ENCODE results near the gene EAF2. TPM values are rescaled to one million over a fixed set of nuclear protein-coding genes. Genes with fewer than 3 reads are reported as not detected.
A peak's percentile ranks its signal among the peaks of the same experiment; 100 is the strongest.
"Not testable (repeated sequence)": the region's sequence is repeated elsewhere in the genome, so short reads cannot be mapped to it uniquely, and the experiment has no call there.

Gene EAF2
- total RNA-seq, 2 experiments from 2014 or later = 21.4 to 23.7 TPM

GRCh38 chr3:121822973-121823372 lies 12.0 kb upstream of the EAF2 start:
- peaks cover 16% of the 10 kb centered on the region for H3K9me3 Mint-ChIP-seq
- DNase-seq = no peak
- ChIA-PET CTCF (no interaction called here), POLR2A (no interaction called here)
- H3K27ac Mint-ChIP-seq = no peak overlapping the region
- peaks cover 87% of the 10 kb centered on the region for H3K36me3 Mint-ChIP-seq (ENCODE audit: low read depth)
- H3K27me3 Mint-ChIP-seq = no peaks in the 10 kb centered on the region
- H3K4me1 Mint-ChIP-seq = peaks cover 12% of the 10 kb centered on the region
- H3K4me3 Mint-ChIP-seq = no peak overlapping the region

DNA sequence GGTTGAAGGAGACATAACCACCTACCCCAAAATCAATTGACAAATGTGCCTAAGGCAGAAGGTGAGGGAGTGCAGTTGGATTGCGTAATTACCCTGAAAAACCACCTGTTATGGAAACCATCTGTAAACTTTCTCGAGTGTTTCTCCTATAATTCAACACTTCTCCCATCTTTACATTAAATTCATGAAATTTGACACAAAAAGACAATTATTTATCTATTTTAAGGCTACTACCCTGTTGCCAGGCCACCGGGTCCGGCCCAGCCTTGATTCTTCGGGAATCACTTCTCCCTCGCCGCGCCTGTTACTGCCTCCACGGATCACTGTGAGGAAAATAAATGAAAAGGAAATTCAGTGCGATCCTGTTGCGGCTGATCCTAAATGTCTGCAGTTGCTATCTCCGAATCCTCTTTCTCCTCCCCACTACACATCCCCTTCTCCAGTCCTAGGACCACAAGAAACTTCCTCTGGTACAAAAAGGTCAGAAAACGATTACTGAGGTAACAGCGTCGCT lies 795 bp upstream of the EAF2 start:
- peaks cover 41% of the 10 kb centered on the region for H3K36me3 Mint-ChIP-seq (ENCODE audit: low read depth)
- H3K4me3 Mint-ChIP-seq = peak overlapping the region; percentile 83
- no peak for DNase-seq
- peaks cover 59% of the 10 kb centered on the region for H3K4me1 Mint-ChIP-seq
- peak overlapping the region; percentile 76 for H3K27ac Mint-ChIP-seq
- CTCF ChIA-PET = no interaction called here
- H3K27me3 Mint-ChIP-seq = no peaks in the 10 kb centered on the region
- POLR2A ChIA-PET = interaction anchor here (0.6 to 5.2 kb wide), 14 partner anchors 10 to 860 kb away, joined by 3 to 27 read pairs (median 6); partner anchors contain the start of genes GOLGB1, HCLS1 and POLQ
- no peaks in the 10 kb centered on the region for H3K9me3 Mint-ChIP-seq

DNA sequence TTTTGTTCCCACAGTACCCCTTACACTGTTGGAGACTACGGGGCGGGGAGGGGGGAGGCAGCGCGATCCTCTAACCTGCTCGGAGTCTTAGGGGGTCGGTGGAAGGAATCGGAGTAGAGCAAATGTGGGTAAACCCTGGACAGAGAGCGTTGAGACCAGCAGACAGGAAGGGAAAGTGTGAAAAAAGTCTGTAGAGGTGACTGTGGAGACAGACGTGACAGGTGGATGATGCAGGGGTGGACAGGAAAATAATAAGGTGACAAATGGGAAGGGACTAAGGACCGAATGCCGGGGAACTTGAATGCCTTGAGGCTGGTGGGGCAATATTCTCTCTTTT lies 424 bp downstream of the EAF2 start:
- H3K27me3 Mint-ChIP-seq = no peaks in the 10 kb centered on the region
- peak overlapping the region; percentile 83 for H3K4me3 Mint-ChIP-seq
- H3K9me3 Mint-ChIP-seq = no peaks in the 10 kb centered on the region
- H3K27ac Mint-ChIP-seq = peak overlapping the region; percentile 76
- peaks cover 36% of the 10 kb centered on the region for H3K36me3 Mint-ChIP-seq (ENCODE audit: low read depth)
- peaks cover 55% of the 10 kb centered on the region for H3K4me1 Mint-ChIP-seq
- ChIA-PET CTCF (no interaction called here), POLR2A (interaction anchor here (0.8 to 5.2 kb wide), 19 partner anchors 9 to 1740 kb away, joined by 3 to 27 read pairs (median 5); partner anchors contain the start of genes GOLGB1, HCLS1 and POLQ)
- no peak for DNase-seq

GRCh38 chr3:121836064-121836463 lies 1.1 kb downstream of the EAF2 start:
- peak overlapping the region; percentile 76 for H3K27ac Mint-ChIP-seq
- ChIA-PET POLR2A (interaction anchor here (0.8 to 5.2 kb wide), 4 partner anchors 176 to 1741 kb away, joined by 3 to 27 read pairs (median 10); partner anchors contain the start of genes HCLS1 and POLQ), CTCF (interaction anchor here (0.7 kb wide), 1 partner anchor 423 kb away, joined by 3 read pairs; no protein-coding TSS in a partner anchor)
- no peak for DNase-seq
- peak overlapping the region; percentile 83 for H3K4me3 Mint-ChIP-seq
- H3K9me3 Mint-ChIP-seq = no peaks in the 10 kb centered on the region
- H3K27me3 Mint-ChIP-seq = no peaks in the 10 kb centered on the region
- peaks cover 51% of the 10 kb centered on the region for H3K4me1 Mint-ChIP-seq
- H3K36me3 Mint-ChIP-seq (ENCODE audit: low read depth) = peaks cover 35% of the 10 kb centered on the region

DNA sequence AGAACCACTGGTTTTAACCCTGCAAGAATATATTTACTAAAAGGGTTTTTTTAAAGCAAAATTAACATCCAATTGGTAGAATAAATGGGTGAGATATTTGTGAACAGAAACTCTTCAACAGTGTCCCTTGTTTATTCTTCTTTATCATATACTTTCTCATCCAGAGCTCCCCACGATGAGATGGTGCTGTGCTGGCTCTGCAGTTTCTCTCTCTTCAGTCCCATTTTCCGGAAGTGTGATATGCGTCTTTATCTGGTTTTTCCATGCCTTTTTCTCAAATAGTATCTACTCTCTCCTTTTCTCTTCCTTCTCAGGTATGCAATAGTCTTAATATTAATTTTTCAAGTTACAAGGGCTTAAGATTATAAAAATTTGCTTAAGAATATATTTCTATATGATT lies 1.5 kb downstream of the EAF2 start:
- ChIA-PET CTCF (interaction anchor here (0.7 kb wide), 1 partner anchor 422 kb away, joined by 3 read pairs; no protein-coding TSS in a partner anchor), POLR2A (interaction anchor here (0.8 to 5.2 kb wide), 3 partner anchors 177 to 290 kb away, joined by 3 to 27 read pairs (median 15); partner anchors contain the start of genes HCLS1 and POLQ)
- Mint-ChIP-seq H3K4me1 (peaks cover 49% of the 10 kb centered on the region), H3K36me3 (ENCODE audit: low read depth) (peaks cover 32% of the 10 kb centered on the region), H3K4me3 (peak overlapping the region; percentile 83), H3K9me3 (no peaks in the 10 kb centered on the region), H3K27me3 (no peaks in the 10 kb centered on the region), H3K27ac (no peak overlapping the region)
- DNase-seq = no peak

- POLR2A ChIA-PET = no interaction called here
- H3K4me3 Mint-ChIP-seq = no peak overlapping the region
- no peak overlapping the region for H3K27ac Mint-ChIP-seq
- no peak for DNase-seq
- CTCF ChIA-PET = no interaction called here
- H3K27me3 Mint-ChIP-seq = no peaks in the 10 kb centered on the region
- H3K9me3 Mint-ChIP-seq = no peaks in the 10 kb centered on the region
- H3K36me3 Mint-ChIP-seq (ENCODE audit: low read depth) = peaks cover 19% of the 10 kb centered on the region
- peaks cover 23% of the 10 kb centered on the region for H3K4me1 Mint-ChIP-seq
Measured at GRCh38 chr3:121839962-121840361, 5.0 kb downstream of the EAF2 start.

DNA sequence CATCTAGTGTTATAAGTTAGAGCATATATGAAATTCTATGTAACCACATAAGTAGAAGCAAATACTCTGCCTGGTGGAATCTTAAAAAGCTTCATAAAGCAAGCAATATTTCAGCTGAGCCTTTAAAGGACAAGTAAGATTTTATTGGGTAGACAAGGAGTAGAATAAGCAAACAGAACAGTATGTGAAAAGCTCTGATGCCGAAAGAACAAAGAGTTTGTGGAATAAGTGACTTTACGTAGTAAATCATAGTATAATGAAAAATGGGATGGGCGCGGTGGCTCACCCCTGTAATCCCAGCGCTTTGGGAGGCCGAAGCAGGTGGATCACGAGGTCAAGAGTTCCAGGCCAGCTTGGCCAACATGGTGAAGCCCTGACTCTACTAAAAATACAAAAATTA lies 9.9 kb downstream of the EAF2 start:
- ChIA-PET CTCF (no interaction called here), POLR2A (interaction anchor here (1.6 kb wide), 1 partner anchor 10 kb away, joined by 5 read pairs; the partner anchor contains the start of genes EAF2 and IQCB1)
- H3K4me3 Mint-ChIP-seq = no peak overlapping the region
- H3K4me1 Mint-ChIP-seq = no peaks in the 10 kb centered on the region
- H3K27me3 Mint-ChIP-seq = no peaks in the 10 kb centered on the region
- H3K27ac Mint-ChIP-seq = no peak overlapping the region
- no peak for DNase-seq
- peaks cover 29% of the 10 kb centered on the region for H3K36me3 Mint-ChIP-seq (ENCODE audit: low read depth)
- H3K9me3 Mint-ChIP-seq = no peaks in the 10 kb centered on the region

- Mint-ChIP-seq H3K4me1 (peaks cover 2% of the 10 kb centered on the region), H3K4me3 (no peak overlapping the region), H3K9me3 (no peaks in the 10 kb centered on the region), H3K27me3 (no peaks in the 10 kb centered on the region), H3K27ac (no peak overlapping the region), H3K36me3 (ENCODE audit: low read depth) (peaks cover 31% of the 10 kb centered on the region)
- POLR2A ChIA-PET = no interaction called here
- DNase-seq = no peak
- CTCF ChIA-PET = interaction anchor here (1.2 kb wide), 1 partner anchor 31 kb away, joined by 3 read pairs; no protein-coding TSS in a partner anchor
Measured at GRCh38 chr3:121852256-121852655, 17.2 kb downstream of the EAF2 start.

- Mint-ChIP-seq H3K27me3 (no peaks in the 10 kb centered on the region), H3K27ac (no peak overlapping the region), H3K4me3 (no peak overlapping the region), H3K36me3 (ENCODE audit: low read depth) (peaks cover 59% of the 10 kb centered on the region), H3K4me1 (peaks cover 2% of the 10 kb centered on the region), H3K9me3 (no peaks in the 10 kb centered on the region)
- ChIA-PET CTCF (no interaction called here), POLR2A (no interaction called here)
- DNase-seq = no peak
Measured at GRCh38 chr3:121855555-121855954, 20.5 kb downstream of the EAF2 start.

- H3K27me3 Mint-ChIP-seq, H3K4me1 Mint-ChIP-seq, DNase-seq, H3K9me3 Mint-ChIP-seq, POLR2A ChIA-PET, H3K4me3 Mint-ChIP-seq, CTCF ChIA-PET, H3K27ac Mint-ChIP-seq: not testable (repeated sequence)
- peaks cover 70% of the 10 kb centered on the region for H3K36me3 Mint-ChIP-seq (ENCODE audit: low read depth)
Measured at GRCh38 chr3:121857778-121858177, 22.8 kb downstream of the EAF2 start.

- H3K4me1 Mint-ChIP-seq, H3K27ac Mint-ChIP-seq, POLR2A ChIA-PET, H3K9me3 Mint-ChIP-seq, CTCF ChIA-PET, DNase-seq, H3K4me3 Mint-ChIP-seq, H3K27me3 Mint-ChIP-seq: not testable (repeated sequence)
- peaks cover 81% of the 10 kb centered on the region for H3K36me3 Mint-ChIP-seq (ENCODE audit: low read depth)
Measured at GRCh38 chr3:121863247-121863646, 28.2 kb downstream of the EAF2 start.

DNA sequence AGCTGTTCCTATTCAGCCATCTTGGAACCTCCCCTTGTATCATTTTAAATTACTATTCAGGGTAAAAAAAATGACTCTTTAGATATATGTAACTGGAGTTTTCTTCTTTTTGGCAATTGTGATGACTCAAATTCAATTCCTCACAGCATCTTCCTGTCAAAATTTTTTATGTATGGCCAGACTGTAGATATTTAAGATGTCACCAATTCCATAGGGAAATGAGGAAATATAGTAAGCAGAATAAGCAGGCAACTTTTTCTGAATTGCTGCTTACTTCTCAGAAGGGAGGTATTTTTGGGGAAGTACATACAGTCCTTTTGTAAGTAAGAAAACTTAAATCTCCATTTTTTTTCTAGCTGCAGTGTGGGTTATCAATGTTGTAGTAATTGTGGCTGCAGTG lies 28.8 kb downstream of the EAF2 start:
- H3K4me3 Mint-ChIP-seq = no peak overlapping the region
- no peaks in the 10 kb centered on the region for H3K27me3 Mint-ChIP-seq
- H3K4me1 Mint-ChIP-seq = no peaks in the 10 kb centered on the region
- no peak overlapping the region for H3K27ac Mint-ChIP-seq
- DNase-seq = no peak
- CTCF ChIA-PET = no interaction called here
- H3K36me3 Mint-ChIP-seq (ENCODE audit: low read depth) = peaks cover 78% of the 10 kb centered on the region
- H3K9me3 Mint-ChIP-seq = no peaks in the 10 kb centered on the region
- POLR2A ChIA-PET = no interaction called here

GRCh38 chr3:121869736-121870135 lies 34.7 kb downstream of the EAF2 start:
- DNase-seq = no peak
- Mint-ChIP-seq H3K27me3 (no peaks in the 10 kb centered on the region), H3K9me3 (no peaks in the 10 kb centered on the region), H3K27ac (no peak overlapping the region), H3K4me1 (no peaks in the 10 kb centered on the region), H3K36me3 (ENCODE audit: low read depth) (peaks cover 46% of the 10 kb centered on the region), H3K4me3 (no peak overlapping the region)
- ChIA-PET CTCF (no interaction called here), POLR2A (no interaction called here)

GRCh38 chr3:121870717-121871116 lies 35.7 kb downstream of the EAF2 start:
- H3K9me3 Mint-ChIP-seq = no peaks in the 10 kb centered on the region
- no peak for DNase-seq
- H3K27me3 Mint-ChIP-seq = no peaks in the 10 kb centered on the region
- peaks cover 51% of the 10 kb centered on the region for H3K36me3 Mint-ChIP-seq (ENCODE audit: low read depth)
- no peak overlapping the region for H3K4me3 Mint-ChIP-seq
- ChIA-PET CTCF (no interaction called here), POLR2A (no interaction called here)
- no peak overlapping the region for H3K27ac Mint-ChIP-seq
- H3K4me1 Mint-ChIP-seq = no peaks in the 10 kb centered on the region

All from activated CD4-positive, alpha-beta memory T cell treated with anti-CD3 and anti-CD28 coated beads, Interleukin-2, amount 10 ng/mL, durations not matched to agents 7 days and 5 days (primary cell).